H1 (cell line): ENCODE measurements around the gene DDR2. TPM values are rescaled to one million over a fixed set of nuclear protein-coding genes. Genes with fewer than 3 reads are reported as not detected.

Experiments used
- CTCF ChIA-PET: fragments of 300-600 bp; sonication (Branson Sonifier 250); formaldehyde crosslinking; loops from one replicate; lab custom pipeline; 2021; ENCODE audit not compliant: partially characterized antibody; lab: Charles Lee
- POLR2A ChIA-PET: fragments of 300-600 bp; sonication (Branson Sonifier 250); formaldehyde crosslinking; loops from one replicate; lab custom pipeline; 2021; ENCODE audit warnings: inconsistent platforms; ENCODE audit not compliant: partially characterized antibody; lab: Charles Lee
- DNase-seq, 2 experiments: peaks; one replicate each; pipeline versions ENCODE4 v3.0.0 to v3.0.0-alpha.2; 2010 to 2022; ENCODE audit warnings: low spot score in 2 of 2, low read depth in 1 of 2, mixed read lengths in 1 of 2
- FAIRE-seq: peaks from 2 replicates; lab custom pipeline; 2011; peaks lifted over from hg19 to GRCh38; lab: Jason Lieb, UNC
- H2AFZ ChIP-seq: 2 replicates; pipeline ENCODE4 v1.8.1; 2012; ENCODE audit warnings: low read length, inconsistent platforms
- H2AK5ac ChIP-seq: 2 replicates; pipeline ENCODE4 v1.6.1; 2013; ENCODE audit warnings: low read depth, low read length
- H2BK120ac ChIP-seq: replicated peaks from 2 replicates; pipeline ENCODE3; 2013; ENCODE audit warnings: low read depth, low read length, inconsistent platforms
- H2BK12ac ChIP-seq: 2 replicates; pipeline ENCODE4 v1.6.1; 2013; ENCODE audit warnings: low read depth, low read length
- H2BK15ac ChIP-seq: 2 replicates; pipeline ENCODE4 v1.6.1; 2013; ENCODE audit warnings: low read length
- H2BK20ac ChIP-seq: 2 replicates; pipeline ENCODE4 v1.6.1; 2013; ENCODE audit warnings: low read length
- H2BK5ac ChIP-seq: 2 replicates; pipeline ENCODE4 v1.6.1; 2013; ENCODE audit warnings: low read depth, low read length
- H3K14ac ChIP-seq: 2 replicates; pipeline ENCODE4 v1.6.1; 2013; ENCODE audit warnings: inconsistent platforms; ENCODE audit not compliant: insufficient read length
- H3K18ac ChIP-seq: 2 replicates; pipeline ENCODE4 v1.6.1; 2013; ENCODE audit warnings: low read length; ENCODE audit errors: extremely low read depth
- H3K23ac ChIP-seq: 2 replicates; pipeline ENCODE4 v1.6.1; 2013; ENCODE audit warnings: inconsistent platforms; ENCODE audit not compliant: insufficient read length
- H3K23me2 ChIP-seq: 2 replicates; pipeline ENCODE4 v1.6.1; 2013; ENCODE audit warnings: low read depth, low read length
- H3K27ac ChIP-seq: 2 replicates; pipeline ENCODE4 v1.6.1; 2011; ENCODE audit warnings: low read depth, low read length, inconsistent platforms
- H3K27me3 ChIP-seq, 4 experiments: replicated peaks in 1 of 4; 1 replicate in 1 of 4; 2 replicates in 3 of 4; pipeline versions ENCODE4 v1.6.1 to v1.8.1; 2011 to 2013; ENCODE audit warnings: low read length in 3 of 4, mild to moderate bottlenecking in 3 of 4, inconsistent platforms in 2 of 4, mixed read lengths in 2 of 4, moderate library complexity in 1 of 4; ENCODE audit not compliant: control insufficient read depth in 3 of 4, insufficient read depth in 3 of 4; ENCODE audit errors: extremely low read depth in 1 of 4
- H3K36me3 ChIP-seq, 4 experiments: 2 replicates each; pipeline versions ENCODE4 v1.6.1 to v1.8.1; 2011 to 2013; ENCODE audit warnings: mild to moderate bottlenecking in 4 of 4, low read length in 3 of 4, moderate library complexity in 2 of 4, control low read depth in 1 of 4, inconsistent platforms in 1 of 4; ENCODE audit not compliant: insufficient read depth in 4 of 4, control insufficient read depth in 2 of 4
- H3K4ac ChIP-seq: replicated peaks from 2 replicates; pipeline ENCODE3; 2013; ENCODE audit warnings: low read length, low read depth, mixed read lengths, inconsistent platforms; ENCODE audit not compliant: insufficient read length
- H3K4me1 ChIP-seq, 4 experiments: replicated peaks in 1 of 4; 1 replicate in 1 of 4; 2 replicates in 3 of 4; pipeline versions ENCODE4 v1.6.1 to v1.8.1; 2011 to 2013; ENCODE audit warnings: low read length in 3 of 4, inconsistent platforms in 2 of 4, mixed read lengths in 1 of 4; ENCODE audit not compliant: insufficient read depth in 4 of 4, control insufficient read depth in 3 of 4
- H3K4me2 ChIP-seq, 2 experiments: 2 replicates each; pipeline versions ENCODE4 v1.6.1 to v1.8.1; 2011 to 2013; ENCODE audit warnings: low read depth in 2 of 2, low read length in 2 of 2, control low read depth in 1 of 2, inconsistent platforms in 1 of 2, mild to moderate bottlenecking in 1 of 2; ENCODE audit not compliant: insufficient read depth in 1 of 2
- H3K4me3 ChIP-seq, 4 experiments: fragments of 200-600, 300-600 bp in 1 of 4; sonication (generic), shearing (Covaris generic), sonication (Bioruptor Twin) in 1 of 4; 2 replicates each; pipeline versions ENCODE4 v1.5.1 to v1.8.1; 2011 to 2016; ENCODE audit warnings: low read length in 4 of 4, low read depth in 3 of 4, control low read depth in 2 of 4, inconsistent platforms in 2 of 4, mild to moderate bottlenecking in 2 of 4, mixed read lengths in 1 of 4, moderate library complexity in 1 of 4; ENCODE audit not compliant: insufficient read depth in 2 of 4; ENCODE audit errors: extremely low read depth in 1 of 4
- H3K56ac ChIP-seq: replicated peaks from 2 replicates; pipeline ENCODE3; 2013; ENCODE audit warnings: low read depth, mild to moderate bottlenecking, mixed read lengths, low read length, inconsistent platforms; ENCODE audit not compliant: insufficient read length
- H3K79me1 ChIP-seq: 2 replicates; pipeline ENCODE4 v1.6.1; 2013; ENCODE audit warnings: low read depth, low read length, control low read depth
- H3K79me2 ChIP-seq, 2 experiments: 2 replicates each; pipeline versions ENCODE4 v1.6.1 to v1.8.1; 2012 to 2013; ENCODE audit warnings: low read length in 2 of 2, mild to moderate bottlenecking in 2 of 2, inconsistent platforms in 1 of 2; ENCODE audit not compliant: insufficient read depth in 2 of 2, control insufficient read depth in 1 of 2
- H3K9ac ChIP-seq, 4 experiments: replicated peaks in 1 of 4; 1 replicate in 1 of 4; 2 replicates in 3 of 4; pipeline versions ENCODE4 v1.6.1 to v1.8.1; 2011 to 2013; ENCODE audit warnings: low read depth in 3 of 4, low read length in 3 of 4, control low read depth in 2 of 4, mild to moderate bottlenecking in 2 of 4, moderate library complexity in 2 of 4, inconsistent platforms in 1 of 4; ENCODE audit errors: extremely low read depth in 1 of 4
- H3K9me3 ChIP-seq, 2 experiments: 2 replicates each; pipeline versions ENCODE4 v1.6.1 to v1.8.1; 2012 to 2013; ENCODE audit warnings: mild to moderate bottlenecking in 2 of 2, moderate library complexity in 2 of 2, control low read depth in 1 of 2, inconsistent platforms in 1 of 2, low read depth in 1 of 2, low read length in 1 of 2, mixed read lengths in 1 of 2; ENCODE audit not compliant: insufficient read depth in 2 of 2
- H4K20me1 ChIP-seq, 2 experiments: replicated peaks in 1 of 2; 2 replicates each; pipeline versions ENCODE3 to v1.8.1; 2011 to 2013; ENCODE audit warnings: inconsistent platforms in 2 of 2, low read length in 2 of 2, mild to moderate bottlenecking in 1 of 2; ENCODE audit not compliant: insufficient read depth in 2 of 2, control insufficient read depth in 1 of 2
- H4K5ac ChIP-seq: 2 replicates; pipeline ENCODE4 v1.6.1; 2013; ENCODE audit warnings: low read length, low read depth, mixed read lengths, inconsistent platforms; ENCODE audit not compliant: insufficient read length
- H4K8ac ChIP-seq: 2 replicates; pipeline ENCODE4 v1.8.0; 2013; ENCODE audit warnings: mild to moderate bottlenecking, moderate library complexity, low read length, inconsistent platforms; ENCODE audit not compliant: insufficient read depth; ENCODE audit errors: extremely low read depth
- H4K91ac ChIP-seq: replicated peaks from 2 replicates; pipeline ENCODE3; 2013; ENCODE audit warnings: low read length, mixed read lengths, inconsistent platforms; ENCODE audit not compliant: insufficient read length
- CEBPB ChIP-seq: IDR thresholded peaks from 2 replicates; pipeline ENCODE4 v1.6.1; 2012; ENCODE audit warnings: low read depth, low read length
- EGR1 ChIP-seq: IDR thresholded peaks from 2 replicates; pipeline ENCODE4 v1.6.1; 2011; ENCODE audit warnings: low read depth, low read length, borderline replicate concordance
- PHF8 ChIP-seq: fragments of 200-600 bp; sonication (generic); conservative IDR thresholded peaks from 2 replicates; pipeline ENCODE4 v1.7.1; 2012; ENCODE audit warnings: low read depth, mild to moderate bottlenecking, inconsistent platforms, low read length, moderate library complexity
- POLR2A ChIP-seq, 2 experiments: IDR thresholded peaks; 1 replicate in 1 of 2; 2 replicates in 1 of 2; pipeline ENCODE4 v1.6.1; 2011; ENCODE audit warnings: low read depth in 2 of 2, low read length in 2 of 2, mild to moderate bottlenecking in 2 of 2; ENCODE audit errors: control extremely low read depth in 1 of 2
- WGBS, 2 experiments: shearing (Covaris generic) in 1 of 2; methylation state at CpG; one replicate each; pipeline versions ENCODE4 v1.1.6 to v1.1.7; 2013 to 2015; ENCODE audit warnings: low lambda C conversion rate in 2 of 2, mixed read lengths in 2 of 2, inconsistent platforms in 1 of 2, low coverage in 1 of 2, missing lambda C conversion rate in 1 of 2; ENCODE audit not compliant: insufficient replicate concordance in 2 of 2, insufficient coverage in 1 of 2, insufficient read length in 1 of 2; ENCODE audit errors: extremely low coverage in 1 of 2, missing lambda C conversion rate in 1 of 2; 5-methylcytosine and 5-hydroxymethylcytosine counted together
- polyA plus RNA-seq, 7 experiments: library from polyadenylated mRNA; depleted of rRNA in 3 of 7; stranded (reverse) in 5 of 7; unstranded in 2 of 7; fragments of >200 nt in 5 of 7; fragments of 200-250 nt in 2 of 7; gene quantifications; 1 replicate in 5 of 7; 2 replicates in 1 of 7; 4 replicates in 1 of 7; pipeline versions ENCODE4 v1.2.1 to v1.2.3, GENCODE V29; 2011 to 2013; ENCODE audit warnings: missing spikeins in 2 of 7, mixed read lengths in 2 of 7
- total RNA-seq: library from RNA; stranded (reverse); fragmentation: NEBNext Ultra II Directional; extraction: Animal tissue kit (Norgen Biotek cat#: 25700); gene quantifications from 2 replicates; pipeline ENCODE4 v1.2.1, GENCODE V29; 2021

DDR2 gene
- total and polyA plus RNA-seq, 2 of the 8 experiments (the other 6 are each of a cell fraction or from before 2014, with no cell fraction given), result 1.00 to 2.1 TPM

- Histone ChIP-seq H2BK12ac (no peak overlapping the region), H3K4ac (no peak overlapping the region), H3K4me1 (no peaks in the 10 kb centered on the region), H4K91ac (no peak overlapping the region), H3K36me3 (no peaks in the 10 kb centered on the region), H2BK5ac (no peak overlapping the region), H3K27ac (no peak overlapping the region)
- DNase-seq, result no peak
- no peak for TF ChIP-seq PHF8
- TF ChIP-seq CEBPB, result no peak
- TF ChIP-seq POLR2A (IDR thresholded peaks at IDR 0.05; ENCODE audit: control extremely low read depth in 1 of 2, low read depth in 2 of 2, low read length in 2 of 2), result no peak
- TF ChIP-seq EGR1, result no peak
- TF ChIP-seq, all 59 proteins: peak for 0
- Histone ChIP-seq H3K18ac (no peak overlapping the region), H4K5ac (no peak overlapping the region), H4K20me1 (no peaks in the 10 kb centered on the region), H2BK20ac (no peak overlapping the region), H2BK120ac (no peak overlapping the region), H3K9me3 (no peaks in the 10 kb centered on the region), H3K14ac (no peak overlapping the region), H3K79me2 (no peaks in the 10 kb centered on the region), H2AFZ (no peak overlapping the region), H3K23ac (no peak overlapping the region), H3K27me3 (no peaks in the 10 kb centered on the region), H3K9ac (no peak overlapping the region), H2BK15ac (no peak overlapping the region), H4K8ac (no peak overlapping the region), H3K4me3 (no peak overlapping the region), H3K4me2 (no peak overlapping the region), H2AK5ac (no peak overlapping the region), H3K79me1 (no peaks in the 10 kb centered on the region), H3K56ac (no peak overlapping the region), H3K23me2 (no peaks in the 10 kb centered on the region)
- ChIA-PET CTCF (interaction anchor here (1.1 kb wide), 1 partner anchor 9 kb away, joined by 6 read pairs; no protein-coding TSS in a partner anchor), POLR2A (no interaction called here)
- FAIRE-seq, result no peak
- 86% methylated on average over 3 of the region's 3 CpGs; no CpG with 5 or more reads in 1 of the 2 experiments for WGBS, 2 experiments
Observed at GRCh38 chr1:162726555-162726954, 94.3 kb downstream of the DDR2 start.
